ENCODE results near the gene PARL.
"Not testable (repeated sequence)": the region's sequence is repeated elsewhere in the genome, so short reads cannot be mapped to it uniquely, and the experiment has no call there.

The PARL gene

DNA sequence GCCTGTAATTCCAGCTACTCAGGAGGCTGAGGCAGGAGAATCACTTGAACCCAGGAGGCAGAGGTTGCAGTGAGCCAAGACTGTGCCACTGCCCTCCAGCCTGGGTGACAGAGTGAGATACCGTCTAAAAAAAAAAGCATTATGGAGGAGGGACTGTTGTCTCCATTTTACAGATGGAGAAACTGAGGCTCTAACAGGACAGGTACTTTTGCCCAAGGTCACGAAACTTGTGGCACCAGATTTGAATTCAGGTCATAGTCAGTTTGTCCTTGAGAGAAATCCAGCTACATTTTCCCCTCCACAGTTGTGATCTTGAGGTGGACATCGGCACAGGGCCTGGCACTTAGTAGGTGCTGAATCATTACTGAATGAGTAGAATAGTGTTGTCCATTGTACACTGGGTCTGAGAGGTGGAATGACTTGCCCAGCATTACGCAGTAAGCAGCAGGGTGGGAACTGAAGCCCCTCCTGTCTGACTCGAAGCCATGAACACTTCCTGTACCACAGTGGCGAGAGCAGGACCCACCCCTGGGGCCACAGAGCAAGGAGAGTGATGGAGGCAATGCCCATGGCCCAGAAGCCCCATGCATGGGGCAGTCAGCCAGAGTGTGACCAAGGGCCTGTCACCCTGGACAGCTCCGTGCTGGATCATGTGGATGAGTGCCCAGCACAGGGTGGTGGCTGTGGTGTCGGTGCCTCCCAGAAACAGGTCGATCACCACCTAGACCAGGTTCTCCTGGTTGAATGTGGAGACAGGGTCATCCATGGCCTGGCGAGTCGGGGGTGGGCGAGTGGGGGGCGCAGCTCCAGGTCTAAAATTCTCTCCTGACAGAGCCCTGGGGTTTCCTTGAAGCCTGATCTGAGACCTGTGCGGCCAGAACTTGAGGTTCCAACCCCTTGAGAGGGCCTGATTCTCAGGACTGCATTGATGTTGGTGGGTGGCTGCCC lies 20.4 kb upstream of the PARL start:
- ATAC-seq (no peak), DNase-seq (no peak)

DNA sequence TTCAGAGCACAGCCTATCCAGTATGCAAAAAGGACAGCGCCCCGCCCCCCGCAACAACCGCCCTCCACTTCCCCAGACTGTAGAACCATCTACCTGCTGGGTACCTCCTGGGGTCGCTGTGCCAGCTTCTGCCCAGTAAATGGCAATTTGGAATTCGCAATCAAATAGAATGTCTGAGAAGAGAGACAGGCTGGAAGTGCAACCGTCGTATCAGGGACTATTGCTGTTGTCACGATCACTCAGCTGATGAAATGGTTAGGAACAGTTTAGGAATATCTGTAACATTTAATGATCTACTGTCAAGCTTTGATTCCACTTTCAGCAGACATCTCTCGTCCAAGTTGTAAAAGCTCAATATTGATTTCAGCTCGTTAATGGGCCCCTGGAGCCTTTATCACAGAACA lies 13.3 kb upstream of the PARL start:
- peak; percentile 15 for ATAC-seq
- no peak for DNase-seq

DNA sequence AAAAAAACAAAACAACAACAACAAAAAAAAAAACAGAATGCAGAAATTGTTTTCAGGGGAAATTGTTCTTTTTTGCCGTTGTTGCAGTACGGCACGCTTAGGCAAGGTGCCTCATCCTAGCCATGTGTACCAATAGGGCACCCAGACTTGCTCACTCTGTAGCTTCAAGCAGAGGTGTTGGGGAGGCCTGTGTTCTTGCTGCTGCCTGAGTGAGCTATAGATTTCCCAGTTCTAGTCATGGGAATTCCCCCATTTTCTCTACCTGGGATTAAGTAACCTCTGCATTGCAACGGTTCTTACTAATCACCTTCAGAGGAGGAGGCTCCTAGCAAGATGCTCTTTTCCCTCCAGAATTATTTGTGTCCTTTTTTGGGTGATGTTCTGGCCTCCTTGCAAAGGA lies 12.9 kb upstream of the PARL start:
- DNase-seq (no peak), ATAC-seq (peak; percentile 50)

DNA sequence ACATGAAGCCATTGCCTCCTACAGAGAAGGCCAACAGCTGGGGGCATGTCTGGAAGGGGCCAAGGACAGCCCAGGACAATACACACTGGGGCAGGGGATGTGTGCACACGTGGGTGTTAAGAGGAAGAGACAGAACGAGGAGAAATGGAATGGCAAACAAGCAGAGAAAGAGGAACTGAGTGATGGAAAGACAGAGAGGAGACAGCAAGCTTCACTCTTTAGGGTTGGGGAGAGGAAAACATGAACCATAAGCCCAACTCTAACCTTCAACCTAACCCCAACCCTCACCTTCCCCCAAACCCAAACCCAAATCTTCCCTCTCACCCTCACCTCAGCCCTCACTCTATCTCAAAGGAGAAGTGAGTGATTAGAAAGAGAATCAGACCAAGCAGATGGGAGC lies 11.9 kb upstream of the PARL start:
- ATAC-seq: no peak
- DNase-seq: no peak

DNA sequence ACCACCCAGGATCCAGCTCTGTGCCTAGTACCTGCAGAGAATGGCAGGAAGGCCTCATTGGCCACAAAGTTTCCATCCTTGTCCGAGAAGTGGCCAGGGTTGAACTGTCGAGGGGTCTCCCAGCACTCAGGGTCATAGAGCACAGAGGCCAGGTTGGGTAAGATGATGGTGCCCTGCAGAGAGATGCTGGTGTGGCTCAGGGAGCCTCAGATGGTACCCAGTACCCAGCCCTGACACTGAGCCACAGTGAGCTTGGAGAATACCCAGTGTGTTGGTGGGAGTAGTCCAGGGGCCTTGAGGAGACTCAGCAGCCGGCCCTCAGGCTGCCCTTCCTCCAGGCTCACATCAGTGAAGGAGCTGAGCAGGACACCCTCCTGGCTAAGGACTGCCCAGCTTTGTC lies 11.5 kb upstream of the PARL start:
- no peak for DNase-seq
- no peak for ATAC-seq

DNA sequence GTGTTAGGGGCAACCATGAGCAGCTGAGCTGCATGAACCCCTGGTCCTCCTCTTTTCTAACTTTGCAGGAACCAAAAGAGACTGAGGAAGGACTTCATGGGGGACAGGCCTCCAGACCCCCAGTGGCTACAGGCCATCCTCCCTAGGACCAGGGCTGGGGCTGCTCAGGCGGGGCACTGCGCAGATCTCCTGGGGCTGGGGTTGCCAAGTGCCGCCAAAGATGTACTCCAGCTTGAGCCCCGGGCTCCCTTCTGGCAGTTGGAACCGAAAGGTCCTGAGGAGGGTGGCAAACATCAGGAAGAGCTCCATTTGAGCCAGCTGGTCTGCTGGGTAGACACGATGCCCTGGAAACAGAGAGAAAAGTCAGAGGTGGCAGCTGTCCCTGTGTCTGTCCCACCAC lies 11.1 kb upstream of the PARL start:
- DNase-seq: no peak
- no peak for ATAC-seq

DNA sequence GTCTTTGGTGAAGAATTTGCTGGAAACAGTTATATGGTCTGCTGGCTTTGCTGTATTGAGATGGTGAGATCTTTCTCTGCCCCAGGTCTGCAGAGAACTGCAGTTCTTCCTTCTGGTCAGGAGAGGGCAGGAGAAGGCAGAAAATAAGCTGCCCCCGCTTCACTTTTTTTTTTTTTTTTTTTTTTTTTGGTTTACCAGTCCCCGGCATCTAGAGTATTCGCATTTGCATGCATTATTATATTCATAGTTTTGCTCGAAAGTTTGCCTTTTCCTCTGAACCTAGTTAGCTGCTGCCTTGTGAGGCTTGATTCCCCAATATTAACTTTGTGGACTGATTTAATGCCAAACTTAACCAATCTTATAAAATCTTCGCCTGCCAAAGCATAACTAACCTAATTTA lies 10.6 kb upstream of the PARL start:
- DNase-seq (peak; percentile 15), ATAC-seq (peak; percentile 75)

DNA sequence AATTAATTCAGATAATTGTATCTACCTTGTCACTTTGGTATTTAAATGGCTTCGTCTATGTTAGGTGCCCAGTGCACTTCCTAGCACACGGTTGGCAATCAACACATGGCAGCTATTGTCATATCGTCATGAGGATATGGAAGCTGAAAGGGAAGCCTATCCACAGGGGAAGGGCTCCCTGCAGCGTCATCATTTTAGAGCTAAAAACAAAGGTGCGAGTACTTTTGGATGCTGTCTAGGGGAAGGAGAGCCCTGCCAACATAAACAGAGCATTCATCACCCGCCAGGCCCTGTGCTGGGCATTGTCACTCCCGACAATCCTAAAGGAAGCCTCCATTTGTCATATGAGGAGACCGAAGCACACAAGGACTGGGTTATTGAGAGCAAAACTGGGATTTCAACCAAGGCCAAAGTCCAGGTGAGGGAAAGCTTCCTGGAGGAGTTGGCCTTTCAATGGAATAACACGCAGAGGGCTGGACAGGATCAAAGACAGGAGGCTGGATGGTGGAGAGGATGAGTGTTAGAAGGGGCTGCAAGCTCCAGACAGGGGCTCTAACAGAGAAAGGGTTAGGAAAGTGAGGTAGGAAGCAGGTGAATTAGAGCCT lies 8.0 kb upstream of the PARL start:
- DNase-seq (no peak), ATAC-seq (no peak)

DNA sequence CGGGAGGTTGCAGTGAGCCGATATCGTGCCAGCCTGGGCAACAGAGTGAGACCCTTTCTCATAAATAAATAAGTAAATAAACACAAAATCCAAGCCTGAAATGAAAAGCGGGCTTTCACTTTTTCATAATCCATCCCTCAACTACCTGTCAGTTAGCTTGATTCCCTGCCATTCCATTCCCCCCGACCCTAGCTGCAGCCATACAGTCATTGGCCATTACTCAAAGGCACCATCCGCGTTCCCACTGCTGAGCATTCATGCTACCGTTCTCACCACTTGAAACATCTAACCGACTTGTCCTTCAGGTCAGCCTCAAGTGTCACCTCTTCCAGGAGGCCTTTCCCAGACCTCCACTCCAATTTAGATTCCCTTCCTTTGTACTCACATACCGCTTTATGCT lies 1.1 kb upstream of the PARL start:
- DNase-seq (no peak), ATAC-seq (no peak)

DNA sequence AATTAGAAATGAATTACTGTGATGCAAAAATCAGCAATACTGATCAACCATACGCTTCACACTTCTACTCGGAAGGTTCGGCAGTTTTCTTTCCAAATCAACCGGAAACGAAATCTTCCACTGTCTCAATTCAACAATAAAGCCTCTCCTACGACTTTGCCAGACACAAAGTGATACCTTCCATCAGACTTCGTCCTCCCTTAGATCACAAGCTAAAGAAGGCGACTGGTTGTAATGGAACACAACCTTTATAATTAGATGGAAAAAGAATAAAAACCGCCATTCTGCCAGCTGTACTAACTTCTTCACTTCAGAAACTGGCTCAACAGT lies 618 bp downstream of the PARL start:
- DNase-seq: no peak
- no peak for ATAC-seq

DNA sequence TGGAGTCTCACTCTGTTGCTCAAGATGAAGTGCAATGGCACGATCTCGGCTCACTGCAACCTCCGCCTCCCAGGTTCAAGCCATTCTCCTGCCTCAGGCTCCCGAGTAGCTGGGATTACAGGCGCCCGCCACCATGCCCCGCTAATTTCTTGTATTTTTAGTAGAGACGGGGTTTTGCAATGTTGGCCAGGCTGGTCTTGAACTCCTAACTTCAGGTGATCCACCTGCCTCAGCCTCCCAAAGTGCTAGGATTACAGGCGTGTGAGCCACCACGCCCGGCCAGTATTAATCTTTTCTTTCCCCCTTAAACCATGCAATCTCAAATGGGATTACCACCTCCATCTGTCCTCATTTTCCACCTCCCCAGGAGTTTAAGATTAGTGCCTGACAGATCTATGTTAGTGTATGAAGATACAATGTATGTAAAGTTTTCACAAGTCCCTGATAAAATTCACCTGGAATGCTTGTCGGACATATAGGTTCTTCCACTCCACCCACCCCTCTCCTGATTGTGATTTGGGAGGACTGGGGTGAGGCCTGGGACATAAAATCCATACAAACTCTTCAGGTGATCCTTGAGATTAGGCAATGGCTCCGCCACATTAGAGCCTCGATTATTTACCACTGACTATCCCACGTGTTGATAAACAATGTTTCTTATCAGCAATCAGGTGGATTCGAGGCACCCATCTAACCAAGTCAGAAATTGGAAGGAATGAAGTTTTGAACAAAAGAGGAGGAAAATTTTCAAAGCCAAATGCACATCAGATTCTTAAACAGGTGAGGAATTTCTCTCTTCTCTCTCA lies 1.2 kb downstream of the PARL start:
- DNase-seq (no peak), ATAC-seq (no peak)

DNA sequence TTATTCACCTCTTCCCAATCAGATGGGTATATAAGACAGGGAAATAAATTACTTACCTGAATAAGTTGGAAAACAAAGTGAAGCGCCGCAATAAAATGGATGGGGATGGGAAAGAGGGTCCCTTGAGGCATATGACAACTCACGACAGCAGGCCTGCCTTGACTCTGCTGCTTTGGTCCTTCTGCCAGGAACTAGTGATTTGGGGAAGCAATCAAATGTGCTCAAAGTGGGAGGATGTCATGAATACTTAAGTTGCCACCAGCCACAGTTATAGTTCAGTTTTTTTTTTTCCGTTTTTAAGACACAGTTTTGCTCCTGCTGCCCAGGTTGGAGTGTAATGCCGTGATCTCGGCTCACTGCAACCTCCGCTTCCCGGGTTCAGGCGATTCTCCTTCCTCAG lies 4.6 kb downstream of the PARL start:
- DNase-seq (no peak), ATAC-seq (no peak)

DNA sequence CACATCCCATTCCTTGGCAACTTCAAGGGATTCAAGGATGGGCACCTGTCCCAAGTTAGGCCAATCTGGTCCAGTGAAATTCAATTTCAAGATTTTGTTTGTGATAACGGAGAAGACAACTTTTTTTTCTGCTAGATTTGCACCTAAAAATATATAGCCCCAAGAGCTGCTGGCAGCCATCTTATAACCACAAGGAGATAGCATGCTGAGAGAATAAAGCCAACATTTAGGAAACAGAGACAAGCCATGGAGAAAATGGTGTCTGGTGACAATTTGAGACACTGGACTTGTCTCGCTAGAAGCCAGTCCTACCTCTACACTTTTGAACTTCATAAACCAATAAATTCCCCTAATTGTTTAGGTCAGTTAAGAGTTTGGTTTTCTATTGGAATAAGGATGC lies 5.4 kb downstream of the PARL start:
- DNase-seq (no peak), ATAC-seq (no peak)

DNA sequence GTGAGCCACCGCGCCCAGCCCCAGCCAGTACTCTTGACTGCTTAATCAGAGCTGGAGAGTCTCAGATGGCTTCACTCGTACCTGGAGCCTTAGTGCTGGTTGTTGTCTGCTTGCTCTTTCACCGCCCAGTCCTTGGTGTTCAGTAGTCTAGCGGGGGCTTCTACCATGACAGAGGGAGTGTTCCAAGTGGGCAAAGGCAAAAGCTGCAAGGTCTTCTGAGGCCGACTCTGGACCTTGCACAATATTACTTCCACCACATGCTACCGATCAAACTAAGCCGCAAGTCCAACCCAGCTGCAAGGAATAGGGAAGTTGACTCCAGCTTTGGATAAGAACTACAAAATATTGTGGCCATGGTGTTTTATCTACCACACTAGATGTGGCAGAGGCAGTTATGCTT lies 6.6 kb downstream of the PARL start:
- DNase-seq (no peak), ATAC-seq (no peak)

DNA sequence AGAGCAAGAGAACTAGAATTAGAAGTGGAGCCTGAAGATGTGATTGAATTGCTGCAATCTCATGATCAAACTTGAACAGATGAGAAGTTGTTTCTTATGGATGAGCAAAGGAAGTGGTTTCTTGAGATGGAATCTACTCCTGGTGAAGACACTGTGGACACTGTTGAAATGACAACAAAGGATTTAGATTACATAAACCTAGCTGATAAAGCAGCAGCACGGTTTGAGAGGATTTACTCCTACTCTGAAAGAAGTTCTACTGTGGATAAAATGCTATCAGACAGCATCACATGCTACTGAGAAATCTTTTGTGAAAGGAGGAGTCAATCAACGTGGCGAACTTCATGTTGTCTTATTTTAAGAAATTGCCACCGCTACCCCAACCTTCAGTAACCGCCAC lies 7.5 kb downstream of the PARL start:
- not testable (repeated sequence) for ATAC-seq, DNase-seq

DNA sequence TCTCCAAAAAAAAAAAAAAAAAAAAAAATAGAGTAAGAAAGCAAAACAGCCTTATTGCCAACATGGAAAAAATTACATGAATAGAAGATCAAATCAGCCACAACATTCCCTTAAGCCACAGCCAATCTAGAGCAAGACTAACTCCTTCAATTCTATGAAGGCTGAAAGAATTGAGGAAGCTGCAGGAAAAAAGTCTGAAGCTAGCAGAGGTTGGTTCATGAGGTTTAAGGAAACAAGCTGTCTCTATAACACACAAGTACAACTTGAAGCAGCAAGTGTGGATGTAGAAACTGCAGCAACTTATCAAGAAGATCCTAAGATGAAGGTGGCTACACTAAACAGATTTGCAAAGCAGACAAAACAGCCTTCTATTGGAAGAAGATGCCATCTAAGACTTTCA lies 9.3 kb downstream of the PARL start:
- ATAC-seq: no peak
- no peak for DNase-seq

DNA sequence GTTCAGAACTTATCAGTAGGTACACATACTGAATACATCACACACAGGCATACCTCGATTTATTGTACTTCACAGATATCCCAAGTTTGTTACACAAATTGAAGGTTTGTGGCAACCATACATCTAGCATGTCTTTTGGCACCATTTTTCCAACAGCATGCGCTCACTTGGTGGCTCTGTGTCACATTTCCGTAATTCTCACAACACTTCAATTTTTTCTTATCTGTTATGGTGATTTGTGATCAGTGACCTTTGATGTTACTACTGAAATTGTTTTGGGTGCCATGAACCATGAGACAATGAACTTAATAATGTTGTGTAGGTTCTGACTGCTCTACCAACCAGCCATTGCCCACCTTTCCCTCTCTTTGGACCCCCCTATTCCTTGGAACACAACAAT lies 10.8 kb downstream of the PARL start:
- DNase-seq (no peak), ATAC-seq (no peak)

DNA sequence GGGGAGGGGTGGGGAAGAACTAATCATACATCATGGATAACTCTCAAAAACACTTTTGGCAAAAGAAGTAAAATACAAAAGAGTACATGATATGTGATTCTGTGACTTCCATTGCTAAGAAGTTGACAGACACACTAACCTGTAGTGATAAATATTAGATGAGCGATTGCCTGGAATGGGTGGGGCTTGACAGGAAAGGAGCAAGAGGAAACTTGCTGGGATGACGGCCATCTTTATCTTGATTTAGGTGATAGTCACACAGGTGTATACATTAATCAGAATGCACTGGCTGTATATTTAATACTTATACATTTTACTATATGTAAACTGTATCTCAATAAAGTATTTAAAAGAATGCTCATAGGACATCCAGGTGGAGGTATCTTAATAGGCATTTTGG lies 13.1 kb downstream of the PARL start:
- no peak for ATAC-seq
- DNase-seq: no peak

DNA sequence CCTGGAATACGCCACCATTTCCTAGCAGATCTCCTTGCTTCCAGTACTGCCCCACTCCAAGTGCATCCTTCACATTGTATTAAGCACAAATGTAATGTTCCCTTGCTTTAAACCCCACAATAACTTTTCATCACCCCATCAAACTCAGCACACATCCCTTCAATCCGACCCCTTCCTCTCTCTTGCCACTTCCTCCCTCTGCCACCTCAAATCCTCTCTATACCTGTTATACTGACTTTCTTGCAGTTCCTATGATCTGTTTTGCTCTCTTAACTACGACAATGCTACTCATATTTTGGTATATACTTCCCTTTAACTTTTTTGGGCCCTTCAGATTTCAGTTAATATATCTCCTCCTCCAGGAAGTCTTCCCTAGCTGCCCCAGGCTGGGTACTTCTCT lies 14.1 kb downstream of the PARL start:
- ATAC-seq (no peak), DNase-seq (no peak)

DNA sequence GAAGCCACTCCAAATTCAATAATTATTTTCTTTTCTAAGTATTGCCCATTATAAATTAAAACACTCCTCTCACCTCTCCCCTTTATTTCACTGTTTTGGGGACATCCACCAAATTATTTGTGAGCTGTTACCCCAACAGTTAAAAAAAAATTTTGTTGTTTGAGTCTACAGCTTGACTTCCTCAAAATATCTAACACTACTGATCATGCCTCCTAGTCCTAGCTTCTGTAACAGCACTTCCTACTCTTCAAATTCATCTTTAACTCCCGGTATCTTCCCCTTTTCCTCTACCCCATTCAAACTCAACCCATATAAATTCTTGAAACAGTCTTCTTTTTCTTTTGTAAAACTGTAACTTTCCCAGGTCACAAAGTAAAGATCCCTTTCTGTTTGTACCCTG lies 15.9 kb downstream of the PARL start:
- DNase-seq: no peak
- ATAC-seq: no peak

DNA sequence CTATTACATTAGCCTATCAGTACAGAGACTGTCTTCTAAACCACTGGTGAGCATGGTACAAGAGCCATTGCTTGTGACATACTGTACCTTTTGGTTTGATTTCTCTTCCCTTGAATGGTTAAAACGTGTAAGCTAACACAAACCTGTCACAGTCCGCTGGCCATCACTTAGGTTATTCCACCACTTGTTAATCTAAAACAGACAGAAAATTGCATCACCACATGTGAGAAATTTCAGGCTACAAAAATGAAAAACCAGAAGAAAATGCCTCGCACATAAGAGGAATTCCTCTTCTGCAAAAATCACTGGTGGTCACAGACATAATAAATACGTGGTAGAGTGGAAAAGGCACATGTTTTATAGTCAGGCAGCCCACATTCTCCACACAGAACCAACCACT lies 22.1 kb downstream of the PARL start:
- DNase-seq (no peak), ATAC-seq (no peak)

DNA sequence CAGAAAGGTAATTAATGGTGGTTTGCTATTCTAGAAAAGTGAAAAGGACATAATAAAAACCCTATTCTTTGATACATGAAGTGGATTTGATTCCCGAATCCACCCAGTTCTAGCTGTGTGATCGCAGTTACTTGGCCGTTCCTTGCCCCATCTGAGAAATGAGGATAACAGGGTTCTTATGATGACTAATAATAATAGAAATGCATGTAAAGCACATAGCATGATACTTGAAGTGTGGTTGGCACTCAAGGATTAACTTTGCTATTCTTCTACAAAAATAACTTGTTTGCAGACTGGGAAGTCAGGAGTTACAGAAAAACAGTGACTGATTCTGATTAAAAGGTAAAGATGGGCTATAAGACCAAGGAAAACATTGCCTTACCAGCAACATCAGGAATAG lies 26.8 kb downstream of the PARL start:
- ATAC-seq: no peak

DNA sequence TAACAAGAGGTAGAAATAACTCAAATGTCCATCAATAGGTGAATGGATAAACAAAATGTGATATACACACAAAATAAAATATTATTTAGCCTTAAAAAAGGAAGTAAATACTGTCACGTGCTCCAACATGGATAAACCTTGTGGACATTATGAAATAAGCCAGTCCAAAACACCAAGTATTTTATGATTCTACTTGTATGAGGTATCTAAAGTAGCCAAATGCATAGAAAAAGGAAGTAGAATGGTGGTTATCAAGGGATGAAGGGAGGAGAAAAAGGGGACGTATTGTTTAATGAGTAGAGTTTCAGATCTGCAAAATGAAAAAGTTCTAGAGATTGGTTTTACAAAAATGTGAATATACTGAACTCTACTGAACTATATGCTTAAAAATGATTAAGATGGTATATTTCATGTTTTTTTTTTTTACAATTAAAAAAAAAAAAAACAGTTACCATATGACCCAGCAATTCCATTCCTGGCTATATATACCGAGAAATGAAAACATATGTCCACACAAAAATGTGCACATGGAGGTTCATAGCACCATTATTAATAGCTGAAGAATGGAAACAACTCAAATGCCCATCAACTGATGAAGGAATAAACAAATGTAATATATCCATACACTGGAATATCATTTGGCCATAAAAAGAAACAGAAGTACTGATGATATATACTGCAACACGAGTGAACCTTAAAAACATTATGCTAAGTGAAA lies 30.2 kb downstream of the PARL start:
- DNase-seq: no peak
- no peak for ATAC-seq

More for the DNA sequence above, 26.8 kb downstream of the PARL start:
- DNase-seq: no peak

Measured in stimulated activated naive CD8-positive, alpha-beta T cell treated with anti-CD3 and anti-CD28 coated beads, Interleukin-15, Interleukin-2, amounts not matched to agents 100 U/mL and 50 U/mL, for 24 hours (primary cell).